ENCODE data around the gene PRKN.
A peak's percentile ranks its signal among the peaks of the same experiment; 100 is the strongest.

PRKN gene

DNA sequence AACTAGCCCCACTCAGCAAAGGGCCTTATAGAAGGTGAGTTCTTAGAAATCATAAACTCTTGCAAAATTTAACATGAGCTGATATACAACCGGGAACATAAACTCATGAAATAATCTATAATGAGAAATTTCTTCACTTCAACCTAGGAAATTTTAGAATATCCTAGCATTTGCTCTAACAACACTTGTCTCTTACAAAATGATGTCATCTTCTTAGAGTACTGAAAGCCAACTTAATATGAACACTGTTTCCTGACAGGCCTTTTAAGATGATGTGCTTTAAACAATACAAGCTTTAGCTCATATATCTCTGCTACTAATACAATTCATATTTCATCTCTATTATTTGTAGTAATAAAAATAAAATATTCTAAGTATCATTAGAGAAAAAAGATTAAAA lies 1.1 kb upstream of the PRKN start:
- Histone ChIP-seq H3K27me3 (replicated peaks; ENCODE audit: insufficient read depth, low read length) (no peaks in the 10 kb centered on the region), H3K9me3 (replicated peaks; ENCODE audit: insufficient read depth, low read length) (no peaks in the 10 kb centered on the region), H3K9me2 (replicated peaks; ENCODE audit: insufficient read depth, low read length) (no peaks in the 10 kb centered on the region), H3K4me2 (ENCODE audit: low read depth, low read length) (no peak overlapping the region), H4K20me1 (ENCODE audit: insufficient read depth, low read length) (no peaks in the 10 kb centered on the region), H3K79me2 (ENCODE audit: low read length) (no peaks in the 10 kb centered on the region), H3F3A (ENCODE audit: insufficient read depth, low read length) (no peaks in the 10 kb centered on the region), H3K27ac (ENCODE audit: low read length) (no peak overlapping the region), H3K36me3 (replicated peaks; ENCODE audit: insufficient read depth, low read length) (no peaks in the 10 kb centered on the region), H2AFZ (ENCODE audit: low read length) (no peak overlapping the region), H3K9ac (ENCODE audit: low read length) (no peak overlapping the region), H3K4me1 (ENCODE audit: low read length) (no peaks in the 10 kb centered on the region), H3K4me3 (ENCODE audit: low read length) (no peak overlapping the region)
- no peak for DNase-seq
- TF ChIP-seq, protein P1, sequence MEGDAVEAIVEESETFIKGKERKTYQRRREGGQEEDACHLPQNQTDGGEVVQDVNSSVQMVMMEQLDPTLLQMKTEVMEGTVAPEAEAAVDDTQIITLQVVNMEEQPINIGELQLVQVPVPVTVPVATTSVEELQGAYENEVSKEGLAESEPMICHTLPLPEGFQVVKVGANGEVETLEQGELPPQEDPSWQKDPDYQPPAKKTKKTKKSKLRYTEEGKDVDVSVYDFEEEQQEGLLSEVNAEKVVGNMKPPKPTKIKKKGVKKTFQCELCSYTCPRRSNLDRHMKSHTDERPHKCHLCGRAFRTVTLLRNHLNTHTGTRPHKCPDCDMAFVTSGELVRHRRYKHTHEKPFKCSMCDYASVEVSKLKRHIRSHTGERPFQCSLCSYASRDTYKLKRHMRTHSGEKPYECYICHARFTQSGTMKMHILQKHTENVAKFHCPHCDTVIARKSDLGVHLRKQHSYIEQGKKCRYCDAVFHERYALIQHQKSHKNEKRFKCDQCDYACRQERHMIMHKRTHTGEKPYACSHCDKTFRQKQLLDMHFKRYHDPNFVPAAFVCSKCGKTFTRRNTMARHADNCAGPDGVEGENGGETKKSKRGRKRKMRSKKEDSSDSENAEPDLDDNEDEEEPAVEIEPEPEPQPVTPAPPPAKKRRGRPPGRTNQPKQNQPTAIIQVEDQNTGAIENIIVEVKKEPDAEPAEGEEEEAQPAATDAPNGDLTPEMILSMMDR (IDR thresholded peaks at IDR 0.05; ENCODE audit: low read length) = no peak
- no peak for TF ChIP-seq EZH2 (optimal IDR thresholded peaks at IDR 0.05; ENCODE audit: low read depth, low read length)

DNA sequence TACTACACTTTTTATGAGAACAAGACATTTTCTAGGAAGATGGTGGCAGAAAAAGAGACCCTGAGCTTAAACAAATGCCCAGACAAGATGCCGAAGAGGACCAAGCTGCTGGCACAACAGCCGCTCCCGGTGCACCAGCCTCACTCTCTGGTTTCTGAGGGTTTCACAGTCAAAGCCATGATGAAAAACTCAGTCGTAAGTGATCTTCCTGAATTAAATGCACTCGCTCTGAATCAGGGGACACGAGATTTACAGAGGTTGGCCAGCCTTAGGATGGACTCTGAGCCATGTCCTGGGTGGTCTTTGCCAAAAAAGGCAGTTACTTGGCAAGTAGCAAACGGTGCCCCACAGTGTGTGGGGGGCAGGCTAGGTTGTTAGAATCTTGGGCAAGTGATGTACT lies 631 bp upstream of the PRKN start:
- H3K4me3 ChIP-seq (ENCODE audit: low read length) = no peak overlapping the region
- H3K36me3 ChIP-seq (replicated peaks; ENCODE audit: insufficient read depth, low read length) = no peaks in the 10 kb centered on the region
- H3K27ac ChIP-seq (ENCODE audit: low read length) = no peak overlapping the region
- H3K9me3 ChIP-seq (replicated peaks; ENCODE audit: insufficient read depth, low read length) = no peaks in the 10 kb centered on the region
- H3K4me1 ChIP-seq (ENCODE audit: low read length) = no peaks in the 10 kb centered on the region
- H3K79me2 ChIP-seq (ENCODE audit: low read length) = no peaks in the 10 kb centered on the region
- no peaks in the 10 kb centered on the region for H3K27me3 ChIP-seq (replicated peaks; ENCODE audit: insufficient read depth, low read length)
- no peak overlapping the region for H2AFZ ChIP-seq (ENCODE audit: low read length)
- TF ChIP-seq, protein P1 (IDR thresholded peaks at IDR 0.05; ENCODE audit: low read length) = no peak
- TF ChIP-seq EZH2 (optimal IDR thresholded peaks at IDR 0.05; ENCODE audit: low read depth, low read length) (no peak), EZH2phosphoT487 (IDR thresholded peaks at IDR 0.05; ENCODE audit: low read length) (no peak)
- no peaks in the 10 kb centered on the region for H3K9me2 ChIP-seq (replicated peaks; ENCODE audit: insufficient read depth, low read length)
- H3K4me2 ChIP-seq (ENCODE audit: low read depth, low read length) = peak overlapping the region; percentile 39; the same call in 1 of the 2 replicates
- H4K20me1 ChIP-seq (ENCODE audit: insufficient read depth, low read length) = no peaks in the 10 kb centered on the region
- DNase-seq = no peak
- peak overlapping the region; percentile 13; the same call in 1 of the 2 replicates for H3K9ac ChIP-seq (ENCODE audit: low read length)
- no peaks in the 10 kb centered on the region for H3F3A ChIP-seq (ENCODE audit: insufficient read depth, low read length)

- H3K9me2 ChIP-seq (replicated peaks; ENCODE audit: insufficient read depth, low read length) = no peaks in the 10 kb centered on the region
- H4K20me1 ChIP-seq (ENCODE audit: insufficient read depth, low read length) = no peaks in the 10 kb centered on the region
- peak; percentile 6 for DNase-seq
- TF ChIP-seq EZH2 (optimal IDR thresholded peaks at IDR 0.05; ENCODE audit: low read depth, low read length) (no peak), EZH2phosphoT487 (IDR thresholded peaks at IDR 0.05; ENCODE audit: low read length) (no peak)
- TF ChIP-seq, protein P1 (IDR thresholded peaks at IDR 0.05; ENCODE audit: low read length) = no peak
- no peaks in the 10 kb centered on the region for H3K79me2 ChIP-seq (ENCODE audit: low read length)
- no peaks in the 10 kb centered on the region for H3K27me3 ChIP-seq (replicated peaks; ENCODE audit: insufficient read depth, low read length)
- peak overlapping the region; percentile 57; the same call in 1 of the 2 replicates for H3K27ac ChIP-seq (ENCODE audit: low read length)
- no peaks in the 10 kb centered on the region for H3F3A ChIP-seq (ENCODE audit: insufficient read depth, low read length)
- H3K4me2 ChIP-seq (ENCODE audit: low read depth, low read length) = peak overlapping the region; percentile 45
- no peaks in the 10 kb centered on the region for H3K36me3 ChIP-seq (replicated peaks; ENCODE audit: insufficient read depth, low read length)
- H2AFZ ChIP-seq (ENCODE audit: low read length) = peak overlapping the region; percentile 45; the same call in 1 of the 2 replicates
- H3K4me1 ChIP-seq (ENCODE audit: low read length) = no peaks in the 10 kb centered on the region
- peak overlapping the region; percentile 76 for H3K9ac ChIP-seq (ENCODE audit: low read length)
- no peaks in the 10 kb centered on the region for H3K9me3 ChIP-seq (replicated peaks; ENCODE audit: insufficient read depth, low read length)
- peak overlapping the region; percentile 62 for H3K4me3 ChIP-seq (ENCODE audit: low read length)
These were observed 632 bp downstream of the PRKN start for GRCh38 chr6:162726947-162727321.
